GM15510 (cell line): ENCODE measurements around the gene ARL6IP6.

Source experiments
- POLR2A ChIP-seq: IDR thresholded peaks from 3 replicates; pipeline ENCODE4 v1.6.1; 2011; ENCODE audit warnings: borderline replicate concordance; ENCODE audit not compliant: insufficient read length; ENCODE audit errors: extremely low read depth

The ARL6IP6 gene

GRCh38 chr2:152761214-152761613 lies 42.8 kb downstream of the ARL6IP6 start:
- no peak for TF ChIP-seq POLR2A

DNA sequence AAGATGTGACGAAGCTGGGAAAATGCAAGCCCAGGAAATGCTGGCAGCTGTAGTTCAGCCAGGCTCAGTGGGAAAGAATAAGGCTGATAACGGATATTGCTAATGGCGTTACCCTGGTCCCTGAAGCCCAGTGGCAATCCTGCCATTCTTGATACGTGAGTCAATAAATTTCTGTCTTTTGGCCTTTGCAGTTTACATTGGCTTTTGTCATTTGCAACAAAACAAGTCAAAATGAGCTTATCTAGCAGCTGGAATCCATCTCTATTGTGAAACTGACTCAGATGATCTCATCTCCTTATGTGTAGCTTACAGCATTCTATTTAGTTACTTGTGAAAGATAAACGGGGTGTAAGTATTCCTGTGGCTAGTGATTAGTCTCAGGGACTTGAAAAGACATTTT lies 43.8 kb downstream of the ARL6IP6 start:
- TF ChIP-seq POLR2A, result no peak

DNA sequence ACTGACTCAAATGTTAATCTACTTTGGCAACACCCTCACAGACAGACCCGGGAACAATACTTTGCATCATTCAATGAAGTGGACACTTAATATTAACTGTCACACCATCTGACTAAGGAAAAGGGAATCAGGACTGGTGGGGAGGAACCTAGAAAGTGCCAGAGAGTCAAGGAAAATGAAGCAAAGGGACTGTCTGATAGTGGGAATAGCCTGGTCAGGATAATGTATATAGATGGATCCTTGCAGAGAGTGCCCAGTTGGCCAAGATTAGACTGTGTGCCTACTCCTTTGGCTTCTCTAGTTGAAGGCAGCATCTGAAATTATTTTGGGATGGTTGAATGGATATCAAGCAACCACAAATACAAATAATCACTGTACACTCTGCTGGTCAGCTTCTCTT lies 45.2 kb downstream of the ARL6IP6 start:
- no peak for TF ChIP-seq POLR2A

GRCh38 chr2:152766928-152767327 lies 48.5 kb downstream of the ARL6IP6 start:
- no peak for TF ChIP-seq POLR2A

- no peak for TF ChIP-seq POLR2A
Observed at GRCh38 chr2:152781175-152781574, 62.8 kb downstream of the ARL6IP6 start.

DNA sequence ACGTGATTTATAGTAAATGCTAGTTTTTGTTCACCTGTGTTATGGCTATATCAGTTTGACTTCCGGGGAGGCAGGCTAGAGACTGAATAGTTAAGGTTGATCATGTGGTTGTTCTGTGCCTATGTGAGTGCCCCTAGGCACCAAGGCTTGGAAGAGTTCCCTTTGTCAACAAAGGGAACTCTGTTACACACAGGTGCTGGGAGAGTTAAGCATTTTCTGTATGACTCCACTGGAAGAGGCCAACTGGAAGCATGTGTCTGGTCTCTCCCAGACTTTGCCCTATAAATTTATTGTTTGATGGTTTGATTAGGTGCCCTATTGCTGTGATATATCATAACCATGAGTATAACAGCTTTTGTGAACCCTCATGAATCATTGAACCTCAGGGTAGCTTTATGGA lies 63.8 kb downstream of the ARL6IP6 start:
- TF ChIP-seq POLR2A, result no peak

DNA sequence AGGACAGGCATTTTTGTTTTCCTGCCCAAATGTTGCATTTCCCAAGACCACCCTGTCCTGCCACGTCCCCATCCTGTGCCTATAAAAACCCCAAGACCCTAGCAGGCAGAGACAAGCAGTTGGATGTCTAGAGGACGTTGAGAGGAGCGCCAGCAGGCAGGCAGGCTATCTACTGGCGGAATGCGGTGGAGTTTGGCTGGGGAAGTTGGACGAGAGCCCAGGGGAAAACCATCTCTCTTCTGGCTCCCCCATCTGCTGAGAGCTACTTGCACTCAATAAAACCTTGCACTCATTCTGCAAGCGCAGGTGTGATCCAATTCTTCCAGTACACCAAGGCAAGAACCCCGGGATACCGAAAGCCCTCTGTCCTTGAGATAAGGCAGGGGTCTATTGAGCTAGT lies 72.5 kb downstream of the ARL6IP6 start:
- TF ChIP-seq POLR2A, result no peak

GRCh38 chr2:152791979-152792378 lies 73.6 kb downstream of the ARL6IP6 start:
- no peak for TF ChIP-seq POLR2A

GRCh38 chr2:152792974-152793373 lies 74.6 kb downstream of the ARL6IP6 start:
- no peak for TF ChIP-seq POLR2A

- no peak for TF ChIP-seq POLR2A
Observed at GRCh38 chr2:152796941-152797340, 78.5 kb downstream of the ARL6IP6 start.

GRCh38 chr2:152804687-152805408 lies 86.4 kb downstream of the ARL6IP6 start:
- TF ChIP-seq POLR2A, result no peak

DNA sequence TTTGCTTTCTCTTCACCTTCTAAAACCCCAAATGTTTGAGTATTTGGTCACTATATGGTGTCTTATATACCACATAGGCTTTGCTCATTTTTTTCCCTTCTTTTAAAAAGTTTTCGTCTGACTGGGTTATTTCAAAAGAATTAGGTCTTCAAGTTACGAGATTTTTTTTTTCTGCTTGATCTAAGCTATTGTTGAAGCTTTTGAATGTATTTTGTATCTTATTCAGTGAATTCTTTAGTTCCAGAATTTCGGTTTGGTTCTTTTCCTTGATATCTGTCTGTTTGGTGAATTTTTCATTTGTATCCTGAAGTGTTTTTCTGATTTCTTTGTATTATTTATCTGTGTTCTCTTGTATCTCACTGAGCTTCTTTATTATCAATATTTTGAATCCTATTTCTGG lies 93.5 kb downstream of the ARL6IP6 start:
- TF ChIP-seq POLR2A, result no peak
